MM.1S (cell line): ENCODE data around the gene RPRD1A.
"Not testable (repeated sequence)": the region's sequence is repeated elsewhere in the genome, so short reads cannot be mapped to it uniquely, and the experiment has no call there.

Experiments used
- DNase-seq: peaks from one replicate; pipeline ENCODE4 v3.0.0-alpha.2; 2015
- H2AFZ ChIP-seq: fragments of 300-600 bp; sonication (generic); 2 replicates; pipeline ENCODE4 v1.6.0; 2016; ENCODE audit warnings: antibody characterized with exemption, low read length
- H3F3A ChIP-seq: fragments of 300-600 bp; sonication (generic); 2 replicates; pipeline ENCODE4 v1.6.1; 2016; ENCODE audit warnings: mild to moderate bottlenecking, antibody characterized with exemption, low read length, moderate library complexity, mixed read lengths; ENCODE audit not compliant: insufficient read depth
- H3K27ac ChIP-seq: fragments of 300-600 bp; sonication (generic); 2 replicates; pipeline ENCODE4 v1.5.1; 2016; ENCODE audit warnings: mild to moderate bottlenecking, low read length
- H3K27me3 ChIP-seq: fragments of 300-600 bp; sonication (generic); replicated peaks from 2 replicates; pipeline ENCODE4 v1.6.0; 2016; ENCODE audit warnings: low read length; ENCODE audit not compliant: insufficient read depth
- H3K36me3 ChIP-seq: fragments of 300-600 bp; sonication (generic); replicated peaks from 2 replicates; pipeline ENCODE4 v1.6.1; 2016; ENCODE audit warnings: mild to moderate bottlenecking, low read length, mixed read lengths; ENCODE audit not compliant: insufficient read depth
- H3K4me1 ChIP-seq: fragments of 300-600 bp; sonication (generic); 2 replicates; pipeline ENCODE4 v1.6.1; 2016; ENCODE audit warnings: low read length, mixed read lengths
- H3K4me2 ChIP-seq: fragments of 300-600 bp; sonication (generic); 2 replicates; pipeline ENCODE4 v1.6.0; 2016; ENCODE audit warnings: low read depth, low read length
- H3K4me3 ChIP-seq: fragments of 300-600 bp; sonication (generic); 2 replicates; pipeline ENCODE4 v1.5.1; 2016; ENCODE audit warnings: low read length, mixed read lengths
- H3K79me2 ChIP-seq: fragments of 300-600 bp; sonication (generic); 2 replicates; pipeline ENCODE4 v1.6.1; 2016; ENCODE audit warnings: mixed run types, low read length, mixed read lengths
- H3K9ac ChIP-seq: fragments of 300-600 bp; sonication (generic); 2 replicates; pipeline ENCODE4 v1.6.1; 2016; ENCODE audit warnings: low read length, mixed read lengths
- H3K9me2 ChIP-seq: fragments of 300-600 bp; sonication (generic); replicated peaks from 2 replicates; pipeline ENCODE4 v1.6.1; 2016; ENCODE audit warnings: mild to moderate bottlenecking, low read length, mixed read lengths; ENCODE audit not compliant: insufficient read depth
- H3K9me3 ChIP-seq: fragments of 300-600 bp; sonication (generic); replicated peaks from 2 replicates; pipeline ENCODE4 v1.6.1; 2016; ENCODE audit warnings: mild to moderate bottlenecking, low read length, mixed read lengths; ENCODE audit not compliant: insufficient read depth
- H4K20me1 ChIP-seq: fragments of 300-600 bp; sonication (generic); 2 replicates; pipeline ENCODE4 v1.6.1; 2016; ENCODE audit warnings: mild to moderate bottlenecking, low read length, moderate library complexity, mixed read lengths; ENCODE audit not compliant: insufficient read depth
- EZH2 ChIP-seq: fragments of 300-600 bp; sonication (generic); optimal IDR thresholded peaks from 2 replicates; pipeline ENCODE3; 2017; ENCODE audit warnings: low read depth, mild to moderate bottlenecking, antibody characterized with exemption, low read length, mixed read lengths
- EZH2phosphoT487 ChIP-seq: fragments of 300-600 bp; sonication (generic); IDR thresholded peaks from 2 replicates; pipeline ENCODE4 v1.6.1; 2018; ENCODE audit warnings: antibody characterized with exemption, low read length
- TF ChIP-seq, protein P1 (sequence below): fragments of 300-600 bp; sonication (generic); IDR thresholded peaks from 2 replicates; pipeline ENCODE4 v1.5.1; 2016; ENCODE audit warnings: antibody characterized with exemption, low read length, mixed read lengths

Gene RPRD1A

DNA sequence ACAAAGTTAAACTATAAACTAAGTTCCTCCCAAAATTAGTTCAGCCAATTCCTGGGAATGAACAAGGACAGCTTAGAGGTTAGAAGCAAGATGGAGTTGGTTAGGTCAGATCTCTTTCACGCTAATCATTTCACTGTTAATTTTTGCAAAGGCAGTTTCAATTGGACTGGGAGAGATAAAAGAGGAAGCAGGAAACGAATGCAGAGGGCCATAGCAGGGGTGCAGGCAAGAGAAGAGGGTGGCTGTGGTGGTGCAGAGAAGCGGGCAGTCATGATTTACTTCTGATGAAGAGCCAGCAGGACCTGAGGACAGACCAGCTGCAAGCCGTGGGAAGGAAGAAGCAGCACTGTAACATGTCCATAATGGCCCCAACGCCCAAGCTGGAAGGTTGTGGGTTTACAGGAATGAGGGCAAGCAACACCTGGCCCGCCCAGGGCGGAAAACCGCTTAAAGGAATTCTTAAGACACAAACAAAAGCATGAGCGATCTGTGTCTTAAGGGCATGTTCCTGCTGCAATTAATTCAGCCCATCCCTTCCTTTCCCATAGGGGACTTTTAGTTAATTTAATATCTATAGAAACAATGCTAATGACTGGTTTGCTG, 99.0 kb downstream of the RPRD1A start:
- H3K9me2 ChIP-seq, result no peaks in the 10 kb centered on the region
- H3K79me2 ChIP-seq, result peaks cover 9% of the 10 kb centered on the region
- no peak overlapping the region for H3K9ac ChIP-seq
- H3K27me3 ChIP-seq, result no peaks in the 10 kb centered on the region
- no peaks in the 10 kb centered on the region for H3K9me3 ChIP-seq
- H3K4me2 ChIP-seq, result no peak overlapping the region
- TF ChIP-seq EZH2phosphoT487 (no peak), EZH2 (no peak)
- peaks cover 7% of the 10 kb centered on the region; the same call in 1 of the 2 replicates for H3K4me1 ChIP-seq
- H3K27ac ChIP-seq, result no peak overlapping the region
- no peak for DNase-seq
- no peaks in the 10 kb centered on the region for H4K20me1 ChIP-seq
- H3K36me3 ChIP-seq, result no peaks in the 10 kb centered on the region
- peaks cover 14% of the 10 kb centered on the region; the same call in 1 of the 2 replicates for H3F3A ChIP-seq
- no peak overlapping the region for H2AFZ ChIP-seq
- no peak overlapping the region for H3K4me3 ChIP-seq

DNA sequence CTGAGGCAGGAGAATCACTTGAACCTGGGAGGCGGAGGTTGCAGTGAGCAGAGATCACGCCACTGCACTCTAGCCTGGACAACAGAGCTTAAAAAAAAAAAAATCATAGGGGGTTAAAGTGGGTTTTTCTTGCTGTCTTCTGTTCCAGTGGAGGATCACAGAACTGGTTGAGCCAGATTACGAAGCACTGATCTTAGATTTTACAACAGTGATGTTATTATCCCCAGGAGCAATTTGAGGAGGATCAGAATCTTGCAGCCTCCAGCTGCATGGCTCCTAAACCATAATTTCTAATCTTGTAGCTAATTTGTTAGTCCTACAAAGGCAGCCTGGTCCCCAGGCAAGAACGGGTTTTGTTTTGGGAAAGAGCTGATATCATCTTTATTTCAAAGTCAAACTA, 99.5 kb downstream of the RPRD1A start:
- H3K9me3 ChIP-seq, H2AFZ ChIP-seq, H3K36me3 ChIP-seq, H3K4me3 ChIP-seq, DNase-seq, H3K9ac ChIP-seq, H3K27me3 ChIP-seq, H4K20me1 ChIP-seq, H3K4me2 ChIP-seq, H3K9me2 ChIP-seq, H3K79me2 ChIP-seq, H3K27ac ChIP-seq, H3K4me1 ChIP-seq: not testable (repeated sequence)
- H3F3A ChIP-seq, result peaks cover 12% of the 10 kb centered on the region; the same call in 1 of the 2 replicates

- H3K79me2 ChIP-seq, result no peaks in the 10 kb centered on the region
- H3K27ac ChIP-seq, result no peak overlapping the region
- H2AFZ ChIP-seq, result no peak overlapping the region
- TF ChIP-seq EZH2 (no peak), EZH2phosphoT487 (no peak)
- TF ChIP-seq, protein P1, sequence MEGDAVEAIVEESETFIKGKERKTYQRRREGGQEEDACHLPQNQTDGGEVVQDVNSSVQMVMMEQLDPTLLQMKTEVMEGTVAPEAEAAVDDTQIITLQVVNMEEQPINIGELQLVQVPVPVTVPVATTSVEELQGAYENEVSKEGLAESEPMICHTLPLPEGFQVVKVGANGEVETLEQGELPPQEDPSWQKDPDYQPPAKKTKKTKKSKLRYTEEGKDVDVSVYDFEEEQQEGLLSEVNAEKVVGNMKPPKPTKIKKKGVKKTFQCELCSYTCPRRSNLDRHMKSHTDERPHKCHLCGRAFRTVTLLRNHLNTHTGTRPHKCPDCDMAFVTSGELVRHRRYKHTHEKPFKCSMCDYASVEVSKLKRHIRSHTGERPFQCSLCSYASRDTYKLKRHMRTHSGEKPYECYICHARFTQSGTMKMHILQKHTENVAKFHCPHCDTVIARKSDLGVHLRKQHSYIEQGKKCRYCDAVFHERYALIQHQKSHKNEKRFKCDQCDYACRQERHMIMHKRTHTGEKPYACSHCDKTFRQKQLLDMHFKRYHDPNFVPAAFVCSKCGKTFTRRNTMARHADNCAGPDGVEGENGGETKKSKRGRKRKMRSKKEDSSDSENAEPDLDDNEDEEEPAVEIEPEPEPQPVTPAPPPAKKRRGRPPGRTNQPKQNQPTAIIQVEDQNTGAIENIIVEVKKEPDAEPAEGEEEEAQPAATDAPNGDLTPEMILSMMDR, result no peak
- no peaks in the 10 kb centered on the region for H4K20me1 ChIP-seq
- H3K9ac ChIP-seq, result no peak overlapping the region
- no peaks in the 10 kb centered on the region for H3K9me2 ChIP-seq
- no peak overlapping the region for H3K4me3 ChIP-seq
- no peaks in the 10 kb centered on the region for H3K27me3 ChIP-seq
- DNase-seq, result no peak
- no peaks in the 10 kb centered on the region for H3K9me3 ChIP-seq
- no peaks in the 10 kb centered on the region for H3F3A ChIP-seq
- H3K4me1 ChIP-seq, result no peaks in the 10 kb centered on the region
- H3K4me2 ChIP-seq, result no peak overlapping the region
- no peaks in the 10 kb centered on the region for H3K36me3 ChIP-seq
Measured at GRCh38 chr18:35964319-35964718, 103.0 kb downstream of the RPRD1A start.

DNA sequence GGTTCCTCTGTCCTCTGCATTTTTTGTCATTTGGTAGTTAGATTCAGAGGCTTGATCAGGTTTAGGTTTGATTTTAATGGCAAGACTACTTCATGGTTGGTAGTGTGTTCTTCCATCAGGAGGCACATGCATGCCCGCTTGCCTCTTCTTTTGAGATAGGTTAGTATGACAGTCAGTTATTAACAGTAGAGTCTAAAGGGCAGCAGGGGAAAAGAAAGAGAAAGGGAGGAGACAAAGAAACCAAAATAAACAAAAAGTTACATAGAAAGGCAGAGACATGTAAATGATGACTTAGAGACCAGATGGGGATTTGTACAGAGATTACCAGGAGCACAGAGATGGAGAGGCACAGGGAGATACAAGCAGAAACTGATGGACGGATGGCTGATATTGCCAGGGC, 105.0 kb downstream of the RPRD1A start:
- H3K27me3 ChIP-seq, result no peaks in the 10 kb centered on the region
- no peak overlapping the region for H3K4me2 ChIP-seq
- no peaks in the 10 kb centered on the region for H3K4me1 ChIP-seq

More for the DNA sequence above, 105.0 kb downstream of the RPRD1A start:
- Histone ChIP-seq H3K4me3 (no peak overlapping the region), H3K9ac (no peak overlapping the region), H3K36me3 (no peaks in the 10 kb centered on the region), H2AFZ (no peak overlapping the region), H3K9me2 (no peaks in the 10 kb centered on the region), H3K79me2 (no peaks in the 10 kb centered on the region), H3K9me3 (no peaks in the 10 kb centered on the region), H3K27ac (no peak overlapping the region), H4K20me1 (no peaks in the 10 kb centered on the region), H3F3A (no peaks in the 10 kb centered on the region)
- no peak for TF ChIP-seq EZH2
- TF ChIP-seq, protein P1, result no peak
- no peak for TF ChIP-seq EZH2phosphoT487
- no peak for DNase-seq
